Omental fat pad (tissue), 4 donors: ENCODE measurements around the gene MYL3. TPM values are rescaled to one million over a fixed set of nuclear protein-coding genes. Genes with fewer than 3 reads are reported as not detected.

Source experiments
- ATAC-seq: fragments of 150-250 bp; one replicate; pipeline ENCODE4 v1.9.1; 2016; ENCODE audit warnings: mild to moderate bottlenecking, moderate library complexity; ENCODE audit not compliant: low FRiP score
- DNase-seq: peaks from one replicate; pipeline ENCODE4 v3.0.0-alpha.2; 2019; ENCODE audit warnings: low spot score
- total RNA-seq, 4 donors: library from RNA; depleted of rRNA; stranded (reverse); fragments of >200 nt; gene quantifications; one replicate each; pipeline ENCODE4 v1.1.0, GENCODE V29; 2016
- TF ChIP-seq, protein P1 (sequence below), 3 donors: fragments of 450-650 bp; IDR thresholded peaks; one replicate each; pipeline ENCODE4 v1.5.1; 2016 to 2017; ENCODE audit warnings: antibody characterized with exemption in 3 of 3, mild to moderate bottlenecking in 3 of 3, moderate library complexity in 2 of 3

The MYL3 gene
- total RNA-seq, 4 donors from 2014 or later: 3.9 to 11.7 (median 5.0) TPM

- TF ChIP-seq, protein P1, sequence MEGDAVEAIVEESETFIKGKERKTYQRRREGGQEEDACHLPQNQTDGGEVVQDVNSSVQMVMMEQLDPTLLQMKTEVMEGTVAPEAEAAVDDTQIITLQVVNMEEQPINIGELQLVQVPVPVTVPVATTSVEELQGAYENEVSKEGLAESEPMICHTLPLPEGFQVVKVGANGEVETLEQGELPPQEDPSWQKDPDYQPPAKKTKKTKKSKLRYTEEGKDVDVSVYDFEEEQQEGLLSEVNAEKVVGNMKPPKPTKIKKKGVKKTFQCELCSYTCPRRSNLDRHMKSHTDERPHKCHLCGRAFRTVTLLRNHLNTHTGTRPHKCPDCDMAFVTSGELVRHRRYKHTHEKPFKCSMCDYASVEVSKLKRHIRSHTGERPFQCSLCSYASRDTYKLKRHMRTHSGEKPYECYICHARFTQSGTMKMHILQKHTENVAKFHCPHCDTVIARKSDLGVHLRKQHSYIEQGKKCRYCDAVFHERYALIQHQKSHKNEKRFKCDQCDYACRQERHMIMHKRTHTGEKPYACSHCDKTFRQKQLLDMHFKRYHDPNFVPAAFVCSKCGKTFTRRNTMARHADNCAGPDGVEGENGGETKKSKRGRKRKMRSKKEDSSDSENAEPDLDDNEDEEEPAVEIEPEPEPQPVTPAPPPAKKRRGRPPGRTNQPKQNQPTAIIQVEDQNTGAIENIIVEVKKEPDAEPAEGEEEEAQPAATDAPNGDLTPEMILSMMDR (IDR thresholded peaks at IDR 0.05): no peak
- DNase-seq (no peak), ATAC-seq (no peak)
Observed at GRCh38 chr3:46860810-46861604, 2.2 kb downstream of the MYL3 start.

- no peak for ATAC-seq
- DNase-seq: no peak
- TF ChIP-seq, protein P1 (IDR thresholded peaks at IDR 0.05): no peak
Observed at GRCh38 chr3:46860017-46860809, 3.0 kb downstream of the MYL3 start.

DNA sequence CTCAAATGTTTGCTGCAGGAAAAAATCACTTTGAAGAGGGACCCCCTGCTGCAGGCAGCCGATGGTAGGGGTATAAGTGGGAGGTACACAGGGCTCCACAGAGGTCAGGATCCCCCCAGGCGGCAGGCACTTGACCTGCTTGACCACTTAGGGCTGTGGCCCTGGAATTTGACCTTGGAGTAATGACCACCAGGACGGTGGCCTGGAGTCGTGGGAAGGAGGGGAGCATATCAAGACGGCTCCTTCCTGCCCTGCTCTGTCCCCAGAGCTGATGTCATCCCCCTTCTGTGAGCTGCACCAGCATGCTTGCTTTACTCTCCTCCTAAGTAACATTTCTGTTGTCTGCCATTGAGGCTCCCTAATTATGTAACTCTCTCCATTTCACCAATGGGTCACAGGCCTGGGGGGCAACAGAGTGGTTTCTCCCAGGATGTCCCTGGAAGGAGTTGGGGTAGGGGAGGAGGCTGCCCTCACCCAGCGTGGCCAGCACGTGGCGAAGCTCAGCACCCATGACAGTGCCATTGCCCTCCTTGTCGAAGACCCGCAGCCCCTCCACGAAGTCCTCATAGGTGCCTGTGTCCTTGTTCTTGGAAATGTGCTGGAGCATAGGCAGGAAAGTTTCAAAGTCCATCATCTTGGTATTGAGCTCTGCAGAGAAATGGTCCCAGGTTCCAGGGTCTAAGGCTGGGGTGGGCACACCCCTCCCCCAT lies 4.1 kb downstream of the MYL3 start:
- TF ChIP-seq, protein P1 (IDR thresholded peaks at IDR 0.05): no peak
- DNase-seq: no peak
- no peak for ATAC-seq

- DNase-seq (no peak), ATAC-seq (no peak)
- TF ChIP-seq, protein P1 (IDR thresholded peaks at IDR 0.05): no peak
Observed at GRCh38 chr3:46858456-46858855, 4.8 kb downstream of the MYL3 start.

GRCh38 chr3:46857485-46858341 lies 5.5 kb downstream of the MYL3 start:
- DNase-seq: no peak
- TF ChIP-seq, protein P1 (IDR thresholded peaks at IDR 0.05): no peak
- no peak for ATAC-seq
